ENCODE results near the gene PDCL3. TPM values are rescaled to one million over a fixed set of nuclear protein-coding genes. Genes with fewer than 3 reads are reported as not detected.

The PDCL3 gene
- total RNA-seq, 1 experiment from 2014 or later: 22.1 TPM

DNA sequence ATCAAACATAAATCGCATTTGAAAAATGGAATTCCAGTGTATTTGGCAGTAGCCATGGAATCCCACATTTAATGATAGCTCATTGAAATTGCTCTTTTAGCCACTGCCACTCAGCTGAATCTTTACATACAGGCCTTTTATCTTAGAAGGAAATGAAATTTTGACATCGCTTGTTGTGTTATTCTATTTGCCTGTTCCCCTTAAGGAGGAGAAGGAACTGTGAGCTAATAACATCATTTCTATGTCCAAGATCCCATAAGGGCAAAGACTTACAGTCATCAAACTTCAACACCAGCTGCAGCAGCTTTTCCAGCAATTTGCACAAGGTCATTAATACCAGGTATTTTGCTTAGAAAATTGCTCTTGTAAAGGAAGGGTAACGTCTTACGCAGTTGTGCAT, 6.0 kb upstream of the PDCL3 start:
- CTCF ChIA-PET: interaction anchor here (0.9 to 1.1 kb wide), 2 partner anchors 38 to 134 kb away, joined by 3 read pairs; no protein-coding TSS in a partner anchor
- POLR2A ChIA-PET: no interaction called here

More for the DNA sequence above, 6.0 kb upstream of the PDCL3 start:
- Mint-ChIP-seq H3K4me1 (peaks cover 14% of the 10 kb centered on the region), H3K36me3 (peaks cover 2% of the 10 kb centered on the region; the same call in 1 of the 2 replicates), H3K27ac (no peak overlapping the region), H3K27me3 (ENCODE audit: low read depth) (no peaks in the 10 kb centered on the region), H3K4me3 (no peak overlapping the region), H3K9me3 (peaks cover 3% of the 10 kb centered on the region)
- TF ChIP-seq ESRRA (CRISPR knock-in tag; IDR thresholded peaks at IDR 0.05; ENCODE audit: borderline replicate concordance) (no peak), ZBTB21 (CRISPR knock-in tag; IDR thresholded peaks at IDR 0.05; ENCODE audit: borderline replicate concordance) (no peak), USF1 (CRISPR knock-in tag; IDR thresholded peaks at IDR 0.05) (no peak), GRHL2 (CRISPR knock-in tag; IDR thresholded peaks at IDR 0.05; ENCODE audit: insufficient replicate concordance, severe bottlenecking) (no peak), TP53 (CRISPR knock-in tag; IDR thresholded peaks at IDR 0.05) (no peak), TCF7 (CRISPR knock-in tag; IDR thresholded peaks at IDR 0.05; ENCODE audit: low read depth) (no peak), ZNF317 (CRISPR knock-in tag; IDR thresholded peaks at IDR 0.05; ENCODE audit: borderline replicate concordance, low read depth) (no peak), STAT6 (CRISPR knock-in tag; conservative IDR thresholded peaks at IDR 0.05; ENCODE audit: low read depth) (no peak), ZNF121 (CRISPR knock-in tag; IDR thresholded peaks at IDR 0.05) (no peak), PRRX2 (CRISPR knock-in tag; IDR thresholded peaks at IDR 0.05) (no peak), NFATC4 (CRISPR knock-in tag; IDR thresholded peaks at IDR 0.05) (no peak), SMAD3 (CRISPR knock-in tag; IDR thresholded peaks at IDR 0.05; ENCODE audit: borderline replicate concordance) (no peak), ATF2 (CRISPR knock-in tag; IDR thresholded peaks at IDR 0.05; ENCODE audit: borderline replicate concordance, low read depth) (no peak), ZNF423 (CRISPR knock-in tag; IDR thresholded peaks at IDR 0.05) (no peak), ZNF532 (CRISPR knock-in tag; IDR thresholded peaks at IDR 0.05; ENCODE audit: borderline replicate concordance) (no peak), JUN (CRISPR knock-in tag; IDR thresholded peaks at IDR 0.05) (no peak), NR1H2 (CRISPR knock-in tag; IDR thresholded peaks at IDR 0.05) (no peak)
- TF ChIP-seq, protein P1, sequence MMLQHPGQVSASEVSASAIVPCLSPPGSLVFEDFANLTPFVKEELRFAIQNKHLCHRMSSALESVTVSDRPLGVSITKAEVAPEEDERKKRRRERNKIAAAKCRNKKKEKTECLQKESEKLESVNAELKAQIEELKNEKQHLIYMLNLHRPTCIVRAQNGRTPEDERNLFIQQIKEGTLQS (CRISPR knock-in tag; conservative IDR thresholded peaks at IDR 0.05): no peak
- TF ChIP-seq, protein P2, sequence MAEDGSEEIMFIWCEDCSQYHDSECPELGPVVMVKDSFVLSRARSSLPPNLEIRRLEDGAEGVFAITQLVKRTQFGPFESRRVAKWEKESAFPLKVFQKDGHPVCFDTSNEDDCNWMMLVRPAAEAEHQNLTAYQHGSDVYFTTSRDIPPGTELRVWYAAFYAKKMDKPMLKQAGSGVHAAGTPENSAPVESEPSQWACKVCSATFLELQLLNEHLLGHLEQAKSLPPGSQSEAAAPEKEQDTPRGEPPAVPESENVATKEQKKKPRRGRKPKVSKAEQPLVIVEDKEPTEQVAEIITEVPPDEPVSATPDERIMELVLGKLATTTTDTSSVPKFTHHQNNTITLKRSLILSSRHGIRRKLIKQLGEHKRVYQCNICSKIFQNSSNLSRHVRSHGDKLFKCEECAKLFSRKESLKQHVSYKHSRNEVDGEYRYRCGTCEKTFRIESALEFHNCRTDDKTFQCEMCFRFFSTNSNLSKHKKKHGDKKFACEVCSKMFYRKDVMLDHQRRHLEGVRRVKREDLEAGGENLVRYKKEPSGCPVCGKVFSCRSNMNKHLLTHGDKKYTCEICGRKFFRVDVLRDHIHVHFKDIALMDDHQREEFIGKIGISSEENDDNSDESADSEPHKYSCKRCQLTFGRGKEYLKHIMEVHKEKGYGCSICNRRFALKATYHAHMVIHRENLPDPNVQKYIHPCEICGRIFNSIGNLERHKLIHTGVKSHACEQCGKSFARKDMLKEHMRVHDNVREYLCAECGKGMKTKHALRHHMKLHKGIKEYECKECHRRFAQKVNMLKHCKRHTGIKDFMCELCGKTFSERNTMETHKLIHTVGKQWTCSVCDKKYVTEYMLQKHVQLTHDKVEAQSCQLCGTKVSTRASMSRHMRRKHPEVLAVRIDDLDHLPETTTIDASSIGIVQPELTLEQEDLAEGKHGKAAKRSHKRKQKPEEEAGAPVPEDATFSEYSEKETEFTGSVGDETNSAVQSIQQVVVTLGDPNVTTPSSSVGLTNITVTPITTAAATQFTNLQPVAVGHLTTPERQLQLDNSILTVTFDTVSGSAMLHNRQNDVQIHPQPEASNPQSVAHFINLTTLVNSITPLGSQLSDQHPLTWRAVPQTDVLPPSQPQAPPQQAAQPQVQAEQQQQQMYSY (CRISPR knock-in tag; IDR thresholded peaks at IDR 0.05): no peak
- no peak for DNase-seq (ENCODE audit: low spot score)
- ATAC-seq: no peak
